ENCODE data around the gene KCNIP1. TPM values are rescaled to one million over a fixed set of nuclear protein-coding genes. Genes with fewer than 3 reads are reported as not detected.

The KCNIP1 gene
- total and polyA plus RNA-seq, 2 of the 13 experiments (the other 11 are each of a cell fraction or from before 2014, with no cell fraction given): not detected

GRCh38 chr5:170656346-170656745, 152.5 kb downstream of the KCNIP1 start:
- Histone ChIP-seq H3K9ac (ENCODE audit: insufficient read depth, low read depth, low read length) (no peak overlapping the region), H4K20me1 (ENCODE audit: insufficient read depth, low read length) (no peaks in the 10 kb centered on the region), H3K79me2 (ENCODE audit: insufficient read depth, low read length) (no peaks in the 10 kb centered on the region), H3K4me2 (ENCODE audit: low read depth, low read length) (no peak overlapping the region), H3K27ac (ENCODE audit: extremely low read length, insufficient read depth, low read length) (no peak overlapping the region), H3K36me3 (replicated peaks in 1 of 2; ENCODE audit: control insufficient read depth in 1 of 2, insufficient read depth in 2 of 2, low read length in 2 of 2) (no peaks in the 10 kb centered on the region), H3K27me3 (ENCODE audit: control insufficient read depth in 1 of 2, insufficient read depth in 2 of 2, low read length in 2 of 2) (peaks cover 0 to 4% of the 10 kb centered on the region in 2 experiments; a peak in 2 of 5 replicates), H2AFZ (ENCODE audit: low read length) (no peak overlapping the region), H3K4me1 (ENCODE audit: insufficient read depth, low read length) (no peaks in the 10 kb centered on the region), H3K4me3 (replicated peaks in 1 of 3; ENCODE audit: insufficient read depth in 1 of 3, low read depth in 2 of 3, low read length in 3 of 3) (no peak overlapping the region), H3K9me3 (ENCODE audit: low read length) (no peaks in the 10 kb centered on the region)
- DNase-seq (ENCODE audit: low spot score) (no peak), FAIRE-seq (no peak), ATAC-seq (no peak)
- no TSS peak for BruUV-seq (replicated peaks)
- in situ Hi-C loops (cut with HindIII; ENCODE audit: extremely low pct_ligation_motif_present, low pct_unique_long_range_greater_than_20kb): no loop called here
- intact Hi-C loops (cut with micrococcal nuclease; ENCODE audit: unreplicated experiment): no loop called here
- POLR2A ChIA-PET: no interaction called here
- WGBS (ENCODE audit: low lambda C conversion rate): 53% methylated on average over 2 of the region's 4 CpGs
- TF ChIP-seq ZNF841 (CRISPR knock-in tag; IDR thresholded peaks at IDR 0.05; ENCODE audit: borderline replicate concordance): no peak
- TF ChIP-seq THAP11 (CRISPR knock-in tag; IDR thresholded peaks at IDR 0.05): no peak
- TF ChIP-seq FLYWCH1 (CRISPR knock-in tag; IDR thresholded peaks at IDR 0.05): no peak
- TF ChIP-seq IRX3 (CRISPR knock-in tag; IDR thresholded peaks at IDR 0.05; ENCODE audit: borderline replicate concordance, low read depth): no peak
- TF ChIP-seq ZNF556 (CRISPR knock-in tag; IDR thresholded peaks at IDR 0.05; ENCODE audit: borderline replicate concordance): no peak
- no peak for TF ChIP-seq HNF4G (IDR thresholded peaks at IDR 0.05; ENCODE audit: borderline replicate concordance, low read depth, low read length)
- no peak for TF ChIP-seq HNF4G (CRISPR knock-in tag; IDR thresholded peaks at IDR 0.05; ENCODE audit: borderline replicate concordance, low read depth)
- TF ChIP-seq, protein P1, sequence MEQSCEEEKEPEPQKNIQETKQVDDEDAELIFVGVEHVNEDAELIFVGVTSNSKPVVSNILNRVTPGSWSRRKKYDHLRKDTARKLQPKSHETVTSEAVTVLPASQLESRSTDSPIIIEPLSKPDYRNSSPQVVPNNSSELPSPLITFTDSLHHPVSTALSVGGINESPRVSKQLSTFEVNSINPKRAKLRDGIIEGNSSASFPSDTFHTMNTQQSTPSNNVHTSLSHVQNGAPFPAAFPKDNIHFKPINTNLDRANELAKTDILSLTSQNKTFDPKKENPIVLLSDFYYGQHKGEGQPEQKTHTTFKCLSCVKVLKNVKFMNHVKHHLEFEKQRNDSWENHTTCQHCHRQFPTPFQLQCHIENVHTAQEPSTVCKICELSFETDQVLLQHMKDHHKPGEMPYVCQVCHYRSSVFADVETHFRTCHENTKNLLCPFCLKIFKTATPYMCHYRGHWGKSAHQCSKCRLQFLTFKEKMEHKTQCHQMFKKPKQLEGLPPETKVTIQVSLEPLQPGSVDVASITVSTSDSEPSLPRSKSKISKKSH (CRISPR knock-in tag; IDR thresholded peaks at IDR 0.05; ENCODE audit: borderline replicate concordance): no peak
- CTCF ChIA-PET (ENCODE audit: low intra/inter-chr PET ratio, low total read pairs): no interaction called here

Measured in HepG2 (cell line).